HL-60 (cell line): ENCODE results near the gene COL11A1.

Experiments
- DNase-seq, 2 experiments: peaks; one replicate each; pipeline ENCODE4 v3.0.0-alpha.2; 2010 to 2020; ENCODE audit warnings: low read depth in 1 of 2, low spot score in 1 of 2
- H3K27ac ChIP-seq: fragments of 250-450 bp; sonication (Bioruptor Pico); replicated peaks from 2 replicates; pipeline ENCODE4 v1.5.1; 2020; ENCODE audit warnings: mild to moderate bottlenecking, moderate library complexity
- H3K27me3 ChIP-seq: fragments of 250-450 bp; sonication (Bioruptor Pico); 2 replicates; pipeline ENCODE4 v1.5.1; 2021; ENCODE audit warnings: mild to moderate bottlenecking, moderate library complexity; ENCODE audit not compliant: insufficient read depth, poor library complexity, severe bottlenecking
- H3K4me3 ChIP-seq: replicated peaks from 2 replicates; pipeline ENCODE4 v1.5.1; 2011; ENCODE audit warnings: mild to moderate bottlenecking, control low read depth, low read length; ENCODE audit not compliant: insufficient read depth
- GABPA ChIP-seq: IDR thresholded peaks from 2 replicates; pipeline ENCODE4 v1.6.1; 2012; ENCODE audit warnings: low read depth
- POLR2AphosphoS5 ChIP-seq: IDR thresholded peaks from 2 replicates; pipeline ENCODE4 v1.6.1; 2012; ENCODE audit warnings: low read depth
- SPI1 ChIP-seq: IDR thresholded peaks from 2 replicates; pipeline ENCODE4 v1.6.1; 2012; ENCODE audit warnings: low read depth, mild to moderate bottlenecking, borderline replicate concordance
- TF ChIP-seq, protein P1 (sequence below): IDR thresholded peaks from 2 replicates; pipeline ENCODE4 v1.6.1; 2012; ENCODE audit warnings: low read depth; ENCODE audit not compliant: insufficient replicate concordance
- TF ChIP-seq, protein P2 (sequence below): IDR thresholded peaks from one replicate; pipeline ENCODE4 v1.5.1; 2011; ENCODE audit warnings: low read length, control low read depth, inconsistent platforms; ENCODE audit not compliant: insufficient read depth

Gene COL11A1

DNA sequence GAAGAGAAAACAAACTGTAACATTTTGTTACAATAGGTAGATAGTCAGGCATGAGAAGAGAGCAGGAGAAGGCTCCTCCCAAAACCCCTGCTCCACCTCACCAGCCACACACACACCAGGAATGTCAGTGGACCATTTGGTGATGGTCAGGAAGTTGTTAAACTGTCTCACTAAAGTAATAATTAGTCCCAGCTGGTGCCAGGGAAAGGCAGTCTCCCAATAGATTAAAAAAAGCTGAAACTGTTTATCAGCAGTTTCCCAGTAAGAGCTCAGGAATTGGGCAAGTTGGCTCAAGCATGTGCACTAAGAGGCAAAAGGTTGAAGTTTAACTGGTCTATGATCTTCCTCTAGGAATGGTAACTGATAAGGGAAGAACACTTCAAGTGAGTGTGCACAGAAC lies 249.6 kb downstream of the COL11A1 start:
- no peak for DNase-seq
- no peaks in the 10 kb centered on the region for H3K27me3 ChIP-seq
- no peak overlapping the region for H3K4me3 ChIP-seq
- no peak overlapping the region for H3K27ac ChIP-seq
- TF ChIP-seq GABPA (no peak), SPI1 (no peak), POLR2AphosphoS5 (no peak)
- TF ChIP-seq, protein P1, sequence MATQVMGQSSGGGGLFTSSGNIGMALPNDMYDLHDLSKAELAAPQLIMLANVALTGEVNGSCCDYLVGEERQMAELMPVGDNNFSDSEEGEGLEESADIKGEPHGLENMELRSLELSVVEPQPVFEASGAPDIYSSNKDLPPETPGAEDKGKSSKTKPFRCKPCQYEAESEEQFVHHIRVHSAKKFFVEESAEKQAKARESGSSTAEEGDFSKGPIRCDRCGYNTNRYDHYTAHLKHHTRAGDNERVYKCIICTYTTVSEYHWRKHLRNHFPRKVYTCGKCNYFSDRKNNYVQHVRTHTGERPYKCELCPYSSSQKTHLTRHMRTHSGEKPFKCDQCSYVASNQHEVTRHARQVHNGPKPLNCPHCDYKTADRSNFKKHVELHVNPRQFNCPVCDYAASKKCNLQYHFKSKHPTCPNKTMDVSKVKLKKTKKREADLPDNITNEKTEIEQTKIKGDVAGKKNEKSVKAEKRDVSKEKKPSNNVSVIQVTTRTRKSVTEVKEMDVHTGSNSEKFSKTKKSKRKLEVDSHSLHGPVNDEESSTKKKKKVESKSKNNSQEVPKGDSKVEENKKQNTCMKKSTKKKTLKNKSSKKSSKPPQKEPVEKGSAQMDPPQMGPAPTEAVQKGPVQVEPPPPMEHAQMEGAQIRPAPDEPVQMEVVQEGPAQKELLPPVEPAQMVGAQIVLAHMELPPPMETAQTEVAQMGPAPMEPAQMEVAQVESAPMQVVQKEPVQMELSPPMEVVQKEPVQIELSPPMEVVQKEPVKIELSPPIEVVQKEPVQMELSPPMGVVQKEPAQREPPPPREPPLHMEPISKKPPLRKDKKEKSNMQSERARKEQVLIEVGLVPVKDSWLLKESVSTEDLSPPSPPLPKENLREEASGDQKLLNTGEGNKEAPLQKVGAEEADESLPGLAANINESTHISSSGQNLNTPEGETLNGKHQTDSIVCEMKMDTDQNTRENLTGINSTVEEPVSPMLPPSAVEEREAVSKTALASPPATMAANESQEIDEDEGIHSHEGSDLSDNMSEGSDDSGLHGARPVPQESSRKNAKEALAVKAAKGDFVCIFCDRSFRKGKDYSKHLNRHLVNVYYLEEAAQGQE: no peak
- TF ChIP-seq, protein P2, sequence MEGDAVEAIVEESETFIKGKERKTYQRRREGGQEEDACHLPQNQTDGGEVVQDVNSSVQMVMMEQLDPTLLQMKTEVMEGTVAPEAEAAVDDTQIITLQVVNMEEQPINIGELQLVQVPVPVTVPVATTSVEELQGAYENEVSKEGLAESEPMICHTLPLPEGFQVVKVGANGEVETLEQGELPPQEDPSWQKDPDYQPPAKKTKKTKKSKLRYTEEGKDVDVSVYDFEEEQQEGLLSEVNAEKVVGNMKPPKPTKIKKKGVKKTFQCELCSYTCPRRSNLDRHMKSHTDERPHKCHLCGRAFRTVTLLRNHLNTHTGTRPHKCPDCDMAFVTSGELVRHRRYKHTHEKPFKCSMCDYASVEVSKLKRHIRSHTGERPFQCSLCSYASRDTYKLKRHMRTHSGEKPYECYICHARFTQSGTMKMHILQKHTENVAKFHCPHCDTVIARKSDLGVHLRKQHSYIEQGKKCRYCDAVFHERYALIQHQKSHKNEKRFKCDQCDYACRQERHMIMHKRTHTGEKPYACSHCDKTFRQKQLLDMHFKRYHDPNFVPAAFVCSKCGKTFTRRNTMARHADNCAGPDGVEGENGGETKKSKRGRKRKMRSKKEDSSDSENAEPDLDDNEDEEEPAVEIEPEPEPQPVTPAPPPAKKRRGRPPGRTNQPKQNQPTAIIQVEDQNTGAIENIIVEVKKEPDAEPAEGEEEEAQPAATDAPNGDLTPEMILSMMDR: no peak

GRCh38 chr1:102857251-102857650 lies 251.1 kb downstream of the COL11A1 start:
- DNase-seq: no peak
- TF ChIP-seq, protein P1: no peak
- TF ChIP-seq, protein P2: no peak
- TF ChIP-seq SPI1: no peak
- TF ChIP-seq GABPA: no peak
- no peak for TF ChIP-seq POLR2AphosphoS5

GRCh38 chr1:102853701-102854187 lies 254.6 kb downstream of the COL11A1 start:
- H3K27ac ChIP-seq: no peak overlapping the region

More at GRCh38 chr1:102857251-102857650, 251.1 kb downstream of the COL11A1 start:
- no peak overlapping the region for H3K27ac ChIP-seq
- no peak overlapping the region for H3K4me3 ChIP-seq
- H3K27me3 ChIP-seq: no peaks in the 10 kb centered on the region

More at GRCh38 chr1:102853701-102854187, 254.6 kb downstream of the COL11A1 start:
- no peak overlapping the region for H3K4me3 ChIP-seq
- no peaks in the 10 kb centered on the region for H3K27me3 ChIP-seq
- TF ChIP-seq POLR2AphosphoS5: no peak
- TF ChIP-seq, protein P1: no peak
- no peak for TF ChIP-seq SPI1
- TF ChIP-seq GABPA: no peak
- TF ChIP-seq, protein P2: no peak
- no peak for DNase-seq
